ENCODE data around the gene ADAMTS3. TPM values are rescaled to one million over a fixed set of nuclear protein-coding genes. Genes with fewer than 3 reads are reported as not detected.

ADAMTS3 gene
- total and polyA plus RNA-seq, 2 experiments from 2014 or later, result 1.2 to 3.7 TPM

GRCh38 chr4:72486991-72487390 is 82.0 kb downstream of the ADAMTS3 start:
- H3K9me3 Mint-ChIP-seq, result peaks cover 5% of the 10 kb centered on the region; the same call in 1 of the 3 replicates
- peaks cover 2% of the 10 kb centered on the region; the same call in 2 of the 3 replicates for H3K36me3 Mint-ChIP-seq (ENCODE audit: low read depth)
- Histone ChIP-seq H3K4me2 (no peak overlapping the region), H3K4me1 (ENCODE audit: insufficient read depth) (no peaks in the 10 kb centered on the region), H3K9me2 (ENCODE audit: insufficient read depth) (no peaks in the 10 kb centered on the region), H4K20me1 (replicated peaks; ENCODE audit: insufficient read depth) (no peaks in the 10 kb centered on the region), H2AFZ (no peak overlapping the region), H3K27ac (ENCODE audit: low read depth) (no peak overlapping the region), H3F3A (replicated peaks; ENCODE audit: low read depth) (no peaks in the 10 kb centered on the region), H3K27me3 (ENCODE audit: insufficient read depth) (no peaks in the 10 kb centered on the region), H3K4me3 (no peak overlapping the region), H3K79me2 (replicated peaks; ENCODE audit: insufficient read depth) (no peaks in the 10 kb centered on the region), H3K36me3 (ENCODE audit: insufficient read depth) (no peaks in the 10 kb centered on the region)
- no peak overlapping the region for H3K4me3 Mint-ChIP-seq
- peaks cover 3% of the 10 kb centered on the region for H3K27me3 Mint-ChIP-seq (ENCODE audit: insufficient read depth, low read depth, poor library complexity)
- no peak for TF ChIP-seq REST (IDR thresholded peaks at IDR 0.05; ENCODE audit: unreplicated experiment)
- TF ChIP-seq, protein P1, sequence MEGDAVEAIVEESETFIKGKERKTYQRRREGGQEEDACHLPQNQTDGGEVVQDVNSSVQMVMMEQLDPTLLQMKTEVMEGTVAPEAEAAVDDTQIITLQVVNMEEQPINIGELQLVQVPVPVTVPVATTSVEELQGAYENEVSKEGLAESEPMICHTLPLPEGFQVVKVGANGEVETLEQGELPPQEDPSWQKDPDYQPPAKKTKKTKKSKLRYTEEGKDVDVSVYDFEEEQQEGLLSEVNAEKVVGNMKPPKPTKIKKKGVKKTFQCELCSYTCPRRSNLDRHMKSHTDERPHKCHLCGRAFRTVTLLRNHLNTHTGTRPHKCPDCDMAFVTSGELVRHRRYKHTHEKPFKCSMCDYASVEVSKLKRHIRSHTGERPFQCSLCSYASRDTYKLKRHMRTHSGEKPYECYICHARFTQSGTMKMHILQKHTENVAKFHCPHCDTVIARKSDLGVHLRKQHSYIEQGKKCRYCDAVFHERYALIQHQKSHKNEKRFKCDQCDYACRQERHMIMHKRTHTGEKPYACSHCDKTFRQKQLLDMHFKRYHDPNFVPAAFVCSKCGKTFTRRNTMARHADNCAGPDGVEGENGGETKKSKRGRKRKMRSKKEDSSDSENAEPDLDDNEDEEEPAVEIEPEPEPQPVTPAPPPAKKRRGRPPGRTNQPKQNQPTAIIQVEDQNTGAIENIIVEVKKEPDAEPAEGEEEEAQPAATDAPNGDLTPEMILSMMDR (conservative IDR thresholded peaks at IDR 0.05; ENCODE audit: low read depth in 2 of 2), result no peak
- TF ChIP-seq, protein P2, sequence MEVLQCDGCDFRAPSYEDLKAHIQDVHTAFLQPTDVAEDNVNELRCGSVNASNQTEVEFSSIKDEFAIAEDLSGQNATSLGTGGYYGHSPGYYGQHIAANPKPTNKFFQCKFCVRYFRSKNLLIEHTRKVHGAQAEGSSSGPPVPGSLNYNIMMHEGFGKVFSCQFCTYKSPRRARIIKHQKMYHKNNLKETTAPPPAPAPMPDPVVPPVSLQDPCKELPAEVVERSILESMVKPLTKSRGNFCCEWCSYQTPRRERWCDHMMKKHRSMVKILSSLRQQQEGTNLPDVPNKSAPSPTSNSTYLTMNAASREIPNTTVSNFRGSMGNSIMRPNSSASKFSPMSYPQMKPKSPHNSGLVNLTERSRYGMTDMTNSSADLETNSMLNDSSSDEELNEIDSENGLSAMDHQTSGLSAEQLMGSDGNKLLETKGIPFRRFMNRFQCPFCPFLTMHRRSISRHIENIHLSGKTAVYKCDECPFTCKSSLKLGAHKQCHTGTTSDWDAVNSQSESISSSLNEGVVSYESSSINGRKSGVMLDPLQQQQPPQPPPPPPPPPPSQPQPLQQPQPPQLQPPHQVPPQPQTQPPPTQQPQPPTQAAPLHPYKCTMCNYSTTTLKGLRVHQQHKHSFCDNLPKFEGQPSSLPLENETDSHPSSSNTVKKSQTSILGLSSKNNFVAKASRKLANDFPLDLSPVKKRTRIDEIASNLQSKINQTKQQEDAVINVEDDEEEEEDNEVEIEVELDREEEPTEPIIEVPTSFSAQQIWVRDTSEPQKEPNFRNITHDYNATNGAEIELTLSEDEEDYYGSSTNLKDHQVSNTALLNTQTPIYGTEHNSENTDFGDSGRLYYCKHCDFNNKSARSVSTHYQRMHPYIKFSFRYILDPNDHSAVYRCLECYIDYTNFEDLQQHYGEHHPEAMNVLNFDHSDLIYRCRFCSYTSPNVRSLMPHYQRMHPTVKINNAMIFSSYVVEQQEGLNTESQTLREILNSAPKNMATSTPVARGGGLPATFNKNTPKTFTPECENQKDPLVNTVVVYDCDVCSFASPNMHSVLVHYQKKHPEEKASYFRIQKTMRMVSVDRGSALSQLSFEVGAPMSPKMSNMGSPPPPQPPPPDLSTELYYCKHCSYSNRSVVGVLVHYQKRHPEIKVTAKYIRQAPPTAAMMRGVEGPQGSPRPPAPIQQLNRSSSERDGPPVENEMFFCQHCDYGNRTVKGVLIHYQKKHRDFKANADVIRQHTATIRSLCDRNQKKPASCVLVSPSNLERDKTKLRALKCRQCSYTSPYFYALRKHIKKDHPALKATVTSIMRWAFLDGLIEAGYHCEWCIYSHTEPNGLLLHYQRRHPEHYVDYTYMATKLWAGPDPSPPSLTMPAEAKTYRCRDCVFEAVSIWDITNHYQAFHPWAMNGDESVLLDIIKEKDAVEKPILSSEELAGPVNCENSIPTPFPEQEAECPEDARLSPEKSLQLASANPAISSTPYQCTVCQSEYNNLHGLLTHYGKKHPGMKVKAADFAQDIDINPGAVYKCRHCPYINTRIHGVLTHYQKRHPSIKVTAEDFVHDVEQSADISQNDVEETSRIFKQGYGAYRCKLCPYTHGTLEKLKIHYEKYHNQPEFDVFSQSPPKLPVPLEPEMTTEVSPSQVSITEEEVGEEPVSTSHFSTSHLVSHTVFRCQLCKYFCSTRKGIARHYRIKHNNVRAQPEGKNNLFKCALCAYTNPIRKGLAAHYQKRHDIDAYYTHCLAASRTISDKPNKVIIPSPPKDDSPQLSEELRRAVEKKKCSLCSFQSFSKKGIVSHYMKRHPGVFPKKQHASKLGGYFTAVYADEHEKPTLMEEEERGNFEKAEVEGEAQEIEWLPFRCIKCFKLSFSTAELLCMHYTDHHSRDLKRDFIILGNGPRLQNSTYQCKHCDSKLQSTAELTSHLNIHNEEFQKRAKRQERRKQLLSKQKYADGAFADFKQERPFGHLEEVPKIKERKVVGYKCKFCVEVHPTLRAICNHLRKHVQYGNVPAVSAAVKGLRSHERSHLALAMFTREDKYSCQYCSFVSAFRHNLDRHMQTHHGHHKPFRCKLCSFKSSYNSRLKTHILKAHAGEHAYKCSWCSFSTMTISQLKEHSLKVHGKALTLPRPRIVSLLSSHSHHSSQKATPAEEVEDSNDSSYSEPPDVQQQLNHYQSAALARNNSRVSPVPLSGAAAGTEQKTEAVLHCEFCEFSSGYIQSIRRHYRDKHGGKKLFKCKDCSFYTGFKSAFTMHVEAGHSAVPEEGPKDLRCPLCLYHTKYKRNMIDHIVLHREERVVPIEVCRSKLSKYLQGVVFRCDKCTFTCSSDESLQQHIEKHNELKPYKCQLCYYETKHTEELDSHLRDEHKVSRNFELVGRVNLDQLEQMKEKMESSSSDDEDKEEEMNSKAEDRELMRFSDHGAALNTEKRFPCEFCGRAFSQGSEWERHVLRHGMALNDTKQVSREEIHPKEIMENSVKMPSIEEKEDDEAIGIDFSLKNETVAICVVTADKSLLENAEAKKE (CRISPR knock-in tag; IDR thresholded peaks at IDR 0.05), result no peak
- TF ChIP-seq CREB1 (CRISPR knock-in tag; IDR thresholded peaks at IDR 0.05; ENCODE audit: low read depth), result no peak
- no peak for TF ChIP-seq ZNF114 (CRISPR knock-in tag; IDR thresholded peaks at IDR 0.05)
- no peak for TF ChIP-seq EZH2phosphoT487 (IDR thresholded peaks at IDR 0.05; ENCODE audit: unreplicated experiment)
- TF ChIP-seq EZH2 (IDR thresholded peaks at IDR 0.05; ENCODE audit: low read depth, unreplicated experiment), result no peak
- no peak for TF ChIP-seq ZNF331 (CRISPR knock-in tag; IDR thresholded peaks at IDR 0.05; ENCODE audit: low read depth)
- TF ChIP-seq, protein P3, sequence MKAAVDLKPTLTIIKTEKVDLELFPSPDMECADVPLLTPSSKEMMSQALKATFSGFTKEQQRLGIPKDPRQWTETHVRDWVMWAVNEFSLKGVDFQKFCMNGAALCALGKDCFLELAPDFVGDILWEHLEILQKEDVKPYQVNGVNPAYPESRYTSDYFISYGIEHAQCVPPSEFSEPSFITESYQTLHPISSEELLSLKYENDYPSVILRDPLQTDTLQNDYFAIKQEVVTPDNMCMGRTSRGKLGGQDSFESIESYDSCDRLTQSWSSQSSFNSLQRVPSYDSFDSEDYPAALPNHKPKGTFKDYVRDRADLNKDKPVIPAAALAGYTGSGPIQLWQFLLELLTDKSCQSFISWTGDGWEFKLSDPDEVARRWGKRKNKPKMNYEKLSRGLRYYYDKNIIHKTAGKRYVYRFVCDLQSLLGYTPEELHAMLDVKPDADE (IDR thresholded peaks at IDR 0.05), result no peak
- no peak for TF ChIP-seq STAT1 (IDR thresholded peaks at IDR 0.05; ENCODE audit: unreplicated experiment)
- TF ChIP-seq JUNB (IDR thresholded peaks at IDR 0.05; ENCODE audit: unreplicated experiment), result no peak
- no peak for TF ChIP-seq NANOG (IDR thresholded peaks at IDR 0.05; ENCODE audit: borderline replicate concordance)
- TF ChIP-seq POLR2AphosphoS5 (IDR thresholded peaks at IDR 0.05; ENCODE audit: low read depth), result no peak
- no peak for ATAC-seq
- H3K27ac Mint-ChIP-seq, result no peak overlapping the region
- H3K4me1 Mint-ChIP-seq, result peaks cover 2% of the 10 kb centered on the region; the same call in 2 of the 3 replicates
- no peak for DNase-seq (ENCODE audit: low spot score)
